ENCODE data around the gene KLHL33.

DNA sequence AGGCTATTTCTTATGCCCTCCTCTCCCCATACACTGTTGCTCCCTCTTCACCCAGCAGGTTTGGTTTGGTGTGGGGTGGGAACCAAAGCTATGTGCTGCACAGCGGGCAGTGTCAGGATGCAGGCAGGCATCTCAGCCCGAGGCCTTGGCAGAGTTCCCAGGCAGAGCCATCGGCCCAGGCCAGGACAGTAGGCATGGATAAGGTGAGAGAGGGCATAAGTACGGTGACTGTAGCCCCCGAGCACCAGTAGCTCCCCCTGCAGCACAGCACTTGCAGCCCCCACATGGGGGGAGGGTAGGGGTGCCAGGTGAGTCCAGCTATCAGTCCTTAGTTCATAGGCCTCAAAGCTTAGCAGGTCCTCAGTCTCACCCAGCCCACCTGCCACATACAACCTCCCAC is 7.2 kb downstream of the KLHL33 start:
- TF ChIP-seq, protein P1, sequence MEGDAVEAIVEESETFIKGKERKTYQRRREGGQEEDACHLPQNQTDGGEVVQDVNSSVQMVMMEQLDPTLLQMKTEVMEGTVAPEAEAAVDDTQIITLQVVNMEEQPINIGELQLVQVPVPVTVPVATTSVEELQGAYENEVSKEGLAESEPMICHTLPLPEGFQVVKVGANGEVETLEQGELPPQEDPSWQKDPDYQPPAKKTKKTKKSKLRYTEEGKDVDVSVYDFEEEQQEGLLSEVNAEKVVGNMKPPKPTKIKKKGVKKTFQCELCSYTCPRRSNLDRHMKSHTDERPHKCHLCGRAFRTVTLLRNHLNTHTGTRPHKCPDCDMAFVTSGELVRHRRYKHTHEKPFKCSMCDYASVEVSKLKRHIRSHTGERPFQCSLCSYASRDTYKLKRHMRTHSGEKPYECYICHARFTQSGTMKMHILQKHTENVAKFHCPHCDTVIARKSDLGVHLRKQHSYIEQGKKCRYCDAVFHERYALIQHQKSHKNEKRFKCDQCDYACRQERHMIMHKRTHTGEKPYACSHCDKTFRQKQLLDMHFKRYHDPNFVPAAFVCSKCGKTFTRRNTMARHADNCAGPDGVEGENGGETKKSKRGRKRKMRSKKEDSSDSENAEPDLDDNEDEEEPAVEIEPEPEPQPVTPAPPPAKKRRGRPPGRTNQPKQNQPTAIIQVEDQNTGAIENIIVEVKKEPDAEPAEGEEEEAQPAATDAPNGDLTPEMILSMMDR (IDR thresholded peaks at IDR 0.05; ENCODE audit: poor library complexity), result no peak
- TF ChIP-seq EZH2phosphoT487 (IDR thresholded peaks at IDR 0.05; ENCODE audit: low read depth, severe bottlenecking, unreplicated experiment), result no peak
- no peak for TF ChIP-seq EZH2 (IDR thresholded peaks at IDR 0.05; ENCODE audit: borderline replicate concordance)

All from hepatocyte (in vitro differentiated cells).